HG02763 (cell line): Measurements from ENCODE around the gene CYB5A.

ENCODE experiments used
- ATAC-seq: cut with Tn5 transposase; IDR thresholded peaks from one replicate; pipeline ENCODE4 v1.9.1; 2021; ENCODE audit warnings: mild to moderate bottlenecking, moderate library complexity; ENCODE audit not compliant: unreplicated experiment

CYB5A gene

GRCh38 chr18:74278058-74278457 is 13.7 kb downstream of the CYB5A start:
- no peak for ATAC-seq

DNA sequence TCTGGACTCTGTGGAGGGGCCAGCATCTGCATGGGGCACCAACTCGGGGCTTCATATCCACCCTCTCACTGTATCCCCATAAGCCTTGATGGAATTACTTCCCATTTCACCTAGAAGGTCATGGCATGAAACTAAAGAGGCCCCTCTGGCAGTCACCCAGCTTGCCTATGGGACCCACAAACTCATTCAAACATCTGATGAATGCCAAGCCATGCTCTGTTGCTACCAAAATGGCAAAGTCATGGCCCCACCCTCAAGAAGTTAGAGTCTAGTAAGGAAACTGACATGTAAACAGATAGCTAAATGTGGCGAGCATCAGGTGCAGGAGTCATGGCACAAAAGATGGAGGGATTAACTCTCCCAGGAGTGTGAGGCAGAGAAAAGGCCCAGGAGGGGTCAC is 14.5 kb downstream of the CYB5A start:
- ATAC-seq = no peak

DNA sequence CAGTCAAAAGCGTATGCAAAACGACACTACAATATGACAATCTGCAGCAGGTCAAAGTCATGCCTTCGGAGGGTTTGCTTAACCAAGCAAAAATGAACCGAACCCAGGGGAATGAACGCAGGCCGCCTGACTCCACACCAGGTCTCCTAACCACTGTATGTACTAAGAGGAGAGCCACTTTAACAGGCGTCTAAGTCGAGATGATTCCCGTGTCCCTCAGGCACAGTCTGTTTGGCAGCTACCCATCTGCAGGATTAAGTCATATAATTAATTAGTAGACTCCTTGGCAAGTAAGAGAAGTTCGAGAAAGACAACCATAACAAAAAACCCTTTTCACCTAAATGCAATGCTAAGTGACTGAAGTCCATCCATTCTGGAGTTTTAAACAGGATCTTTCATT is 15.2 kb downstream of the CYB5A start:
- no peak for ATAC-seq

DNA sequence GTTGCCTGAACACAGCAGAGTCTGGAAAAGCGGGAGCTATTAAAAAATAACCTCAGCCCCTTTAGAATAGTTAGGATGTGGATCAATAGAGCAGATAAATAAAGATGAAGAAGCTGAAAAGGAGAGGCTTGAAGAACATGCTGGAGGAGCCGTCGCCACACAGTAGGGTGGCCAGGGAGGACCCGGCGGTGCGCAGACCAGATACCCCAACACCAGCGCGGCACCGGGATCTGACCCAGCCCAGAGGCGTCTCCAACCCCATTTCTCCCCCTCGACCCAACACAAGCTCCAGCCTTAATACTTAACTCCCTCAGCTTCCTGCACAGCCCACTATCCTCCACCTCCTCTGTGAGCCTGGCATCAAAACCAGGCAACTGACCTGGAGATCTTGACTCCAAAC is 16.0 kb downstream of the CYB5A start:
- ATAC-seq = no peak

DNA sequence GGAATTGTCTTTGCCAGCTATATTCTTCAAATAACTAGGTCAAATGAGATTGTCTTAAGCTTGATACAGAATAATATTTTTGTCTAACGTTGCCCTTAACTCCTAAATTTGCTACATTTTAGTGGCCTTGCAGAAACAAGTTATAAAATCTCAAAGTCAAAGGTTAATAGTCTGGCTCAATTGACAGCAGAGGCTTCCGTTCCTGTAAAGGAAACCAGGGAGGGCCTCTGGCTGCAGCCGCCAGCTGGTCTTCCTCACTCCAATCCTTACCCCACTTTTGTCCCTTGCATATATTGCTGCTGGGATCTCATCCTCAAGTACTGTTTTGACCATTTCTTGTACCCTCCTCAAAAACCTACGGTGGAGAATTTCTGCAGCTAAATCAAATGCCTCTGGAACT is 17.1 kb downstream of the CYB5A start:
- ATAC-seq = no peak

GRCh38 chr18:74273394-74273793 is 18.4 kb downstream of the CYB5A start:
- ATAC-seq = no peak

- ATAC-seq = no peak
Measured at GRCh38 chr18:74271635-74272034, 20.1 kb downstream of the CYB5A start.

- no peak for ATAC-seq
Measured at GRCh38 chr18:74268933-74269620, 22.7 kb downstream of the CYB5A start.

DNA sequence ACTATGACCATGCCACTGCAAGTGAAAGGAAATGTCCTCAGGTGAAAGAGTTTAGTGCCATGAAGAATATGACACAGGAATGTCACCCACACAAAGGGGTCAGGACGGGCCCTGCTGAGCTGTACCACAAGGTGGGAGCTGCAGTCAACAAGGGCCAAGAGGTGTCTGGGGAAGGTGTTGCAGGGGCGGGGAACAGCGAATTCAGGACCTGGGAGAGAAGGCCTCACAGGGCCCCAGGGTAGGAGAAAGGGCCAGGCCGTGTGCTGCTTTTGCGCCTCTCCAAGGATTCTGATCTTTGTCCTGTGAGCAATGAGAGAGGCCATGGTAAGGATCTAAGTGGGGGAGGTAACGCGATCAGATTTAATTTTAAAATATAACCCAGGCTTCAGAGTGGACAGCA is 23.6 kb downstream of the CYB5A start:
- ATAC-seq = no peak

- no peak for ATAC-seq
Measured at GRCh38 chr18:74266161-74266560, 25.6 kb downstream of the CYB5A start.

DNA sequence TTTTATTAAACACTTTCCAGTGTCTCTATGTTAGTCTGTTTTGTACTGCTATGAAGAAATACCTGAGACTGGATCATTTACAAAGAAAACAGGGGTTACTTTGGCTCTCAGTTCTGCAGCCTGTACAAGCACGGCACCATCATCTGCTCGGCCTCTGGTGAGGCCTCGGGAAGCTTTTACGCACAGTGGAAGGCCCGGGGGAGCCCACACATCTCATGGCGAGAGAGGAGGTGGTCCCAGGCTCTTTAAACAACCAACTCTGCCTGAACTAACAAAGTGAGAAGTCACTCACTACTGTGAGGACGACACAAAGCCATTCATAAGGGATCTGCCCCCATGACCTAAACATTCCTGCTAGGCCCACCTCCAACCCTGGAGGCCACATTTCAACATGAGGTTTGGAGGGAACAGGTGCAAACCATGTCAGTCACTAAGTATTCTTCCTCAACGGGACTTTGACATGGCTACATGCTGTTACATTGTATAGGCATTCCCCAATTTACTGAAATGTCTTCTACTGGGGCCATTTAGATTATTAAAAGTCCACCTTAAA is 26.1 kb downstream of the CYB5A start:
- no peak for ATAC-seq

DNA sequence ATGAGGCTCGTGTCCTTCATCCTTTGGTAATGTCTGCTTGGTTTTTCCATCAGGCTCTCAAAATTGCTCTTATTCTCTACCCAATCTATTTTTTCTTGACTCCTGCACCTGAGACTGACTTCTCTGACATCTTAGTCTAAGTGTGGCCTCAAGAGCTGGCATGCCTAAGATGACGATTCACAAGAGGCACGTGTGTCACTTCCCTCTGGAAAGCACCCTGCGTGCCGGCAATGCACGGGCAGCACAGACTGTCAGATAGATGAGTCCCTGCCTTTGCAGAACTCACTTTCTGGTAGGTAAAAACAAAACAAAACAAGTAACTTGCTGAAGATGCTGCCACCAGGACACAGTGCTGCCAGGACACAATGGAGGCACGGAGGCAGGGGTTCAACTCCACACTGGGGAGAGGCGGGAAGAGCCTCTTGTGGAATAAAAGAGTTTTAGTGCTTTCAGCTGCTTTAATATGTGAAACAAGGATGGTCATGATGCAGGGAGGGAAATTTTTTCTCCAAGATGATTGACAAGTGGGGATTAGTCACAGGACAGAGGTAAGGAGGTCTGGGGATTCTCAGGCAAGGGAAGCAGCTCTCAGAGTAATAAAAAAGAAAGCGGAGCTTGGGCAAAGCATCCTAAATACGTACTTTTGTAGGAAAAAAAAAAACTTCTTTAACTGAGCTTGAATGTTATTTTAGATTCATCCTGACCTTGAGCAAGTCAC is 27.3 kb downstream of the CYB5A start:
- peak; percentile 98 for ATAC-seq

DNA sequence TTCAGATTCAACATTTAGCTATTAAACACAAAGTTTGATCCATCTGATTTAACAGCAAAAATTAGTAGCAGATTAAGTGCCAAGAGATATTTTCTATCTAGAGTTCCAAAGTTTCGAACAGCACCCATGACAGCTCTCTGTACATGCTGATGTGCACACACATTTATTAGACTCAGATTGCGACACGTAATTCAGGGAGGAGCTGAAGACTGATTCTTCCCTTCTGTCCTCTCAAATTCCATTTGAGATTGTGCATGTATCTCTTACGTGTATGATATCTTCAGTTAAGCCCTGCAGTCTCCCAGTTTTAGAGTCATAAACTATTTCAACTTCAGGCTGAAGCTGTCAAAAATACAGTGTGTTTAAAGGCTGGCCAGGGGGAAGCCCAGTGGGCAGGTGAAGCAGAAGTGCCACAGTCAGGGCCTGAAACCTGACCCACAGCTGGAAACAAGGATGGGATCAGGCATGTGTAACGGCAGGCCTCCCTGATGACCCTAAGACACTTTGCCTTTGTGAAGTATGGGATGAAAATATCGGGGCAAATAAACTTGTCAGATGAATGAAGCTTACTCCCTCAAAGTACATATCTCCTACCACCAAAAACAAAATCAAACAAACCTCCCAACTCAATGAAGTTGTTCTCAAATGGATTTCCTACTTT is 30.6 kb downstream of the CYB5A start:
- no peak for ATAC-seq

- no peak for ATAC-seq
Measured at GRCh38 chr18:74259347-74259746, 32.4 kb downstream of the CYB5A start.

GRCh38 chr18:74257083-74257482 is 34.7 kb downstream of the CYB5A start:
- no peak for ATAC-seq

- no peak for ATAC-seq
Measured at GRCh38 chr18:74256190-74256589, 35.6 kb downstream of the CYB5A start.

- ATAC-seq = no peak
Measured at GRCh38 chr18:74255131-74255616, 36.6 kb downstream of the CYB5A start.

GRCh38 chr18:74252039-74252395 is 39.7 kb downstream of the CYB5A start:
- ATAC-seq = no peak

DNA sequence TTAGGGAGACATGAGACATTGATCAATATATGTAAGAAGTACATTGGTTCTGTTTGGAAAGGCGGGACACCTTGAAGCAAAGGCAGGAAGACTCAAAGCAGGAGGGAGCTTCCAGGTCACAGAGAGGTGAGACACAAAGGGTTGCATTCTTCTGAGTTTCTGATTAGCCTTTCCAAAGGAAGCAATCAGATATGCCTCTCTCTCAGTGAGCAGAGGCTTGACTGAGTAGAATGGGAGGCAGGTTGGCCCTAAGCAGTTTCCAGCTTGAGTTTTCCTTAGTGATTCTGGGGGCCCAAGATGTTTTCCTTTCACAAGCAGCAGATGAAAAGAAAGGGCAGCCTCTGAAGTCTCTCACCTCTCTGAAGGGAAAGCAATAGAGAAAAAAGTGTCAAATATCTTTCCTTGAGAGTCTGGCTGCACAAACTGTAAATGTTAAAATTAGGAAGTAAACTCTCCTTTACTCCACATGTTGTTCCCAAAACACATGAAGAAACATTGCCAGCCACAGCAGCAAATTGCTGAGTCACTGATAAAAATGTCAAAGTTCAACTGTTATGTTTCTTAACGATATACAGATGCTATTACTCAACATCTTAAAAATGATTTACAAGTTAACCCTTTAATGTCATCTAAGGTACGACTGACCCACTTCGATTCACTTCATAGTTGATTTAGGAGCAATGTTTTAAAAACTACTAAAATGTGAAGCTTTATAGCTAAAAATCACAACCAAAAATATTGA is 40.3 kb downstream of the CYB5A start:
- no peak for ATAC-seq

DNA sequence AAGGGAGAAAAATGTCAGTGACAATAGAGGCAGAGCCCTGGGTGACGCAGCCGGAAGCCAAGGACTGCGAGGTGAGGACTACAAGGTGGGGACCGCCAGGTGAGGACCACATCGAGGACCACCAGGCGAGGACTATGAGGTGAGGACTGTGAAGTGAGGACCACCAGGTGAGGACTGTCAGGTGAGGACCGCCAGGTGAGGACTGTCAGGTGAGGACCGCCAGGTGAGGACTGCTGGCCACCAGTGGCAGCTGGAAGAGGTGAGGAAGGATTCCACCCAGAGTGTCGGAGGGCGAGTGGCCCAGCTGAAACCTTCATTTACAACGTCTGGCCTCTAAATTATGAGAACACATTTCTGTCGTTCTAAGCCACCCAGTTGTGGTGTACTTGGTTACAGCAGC is 41.6 kb downstream of the CYB5A start:
- no peak for ATAC-seq
